Panc1 (cell line): Measurements from ENCODE around the gene ERC2.

Experiments used
- CTCF ChIP-seq: fragments of 450-650 bp; IDR thresholded peaks from 2 replicates; pipeline ENCODE4 v1.5.1; 2017; ENCODE audit warnings: mild to moderate bottlenecking
- REST ChIP-seq, 2 experiments: IDR thresholded peaks; 2 replicates each; pipeline ENCODE4 v1.6.1; 2011 to 2012; ENCODE audit warnings: low read depth in 2 of 2, control low read depth in 1 of 2, low read length in 1 of 2, mild to moderate bottlenecking in 1 of 2, moderate library complexity in 1 of 2; ENCODE audit not compliant: insufficient read depth in 1 of 2

- TF ChIP-seq CTCF, result no peak
- TF ChIP-seq REST (IDR thresholded peaks at IDR 0.05; ENCODE audit: insufficient read depth in 1 of 2, low read depth in 2 of 2, low read length in 1 of 2), result no peak
These were observed 366.7 kb downstream of the ERC2 start for GRCh38 chr3:56101576-56101975.
